SK-N-SH (cell line): ENCODE data around the gene MBD2. TPM values are rescaled to one million over a fixed set of nuclear protein-coding genes. Genes with fewer than 3 reads are reported as not detected.

Experiments
- CTCF ChIA-PET: fragments of 300-600, 350-600 bp; formaldehyde crosslinking; extraction: SDS; loops from one replicate; lab custom pipeline; 2021; lab: Yijun Ruan, JAX
- POLR2A ChIA-PET: fragments of 350-600 bp; sonication (Branson Sonifier 250); formaldehyde crosslinking; extraction: SDS; loops from one replicate; lab custom pipeline; 2020; ENCODE audit warnings: antibody characterized with exemption, inconsistent platforms; lab: Yijun Ruan, JAX
- DNase-seq: peaks from one replicate; pipeline ENCODE4 v3.0.0; 2012
- H2AFZ ChIP-seq: fragments of 200-600 bp; sonication (generic); 2 replicates; pipeline ENCODE4 v1.8.1; 2016; ENCODE audit warnings: antibody characterized with exemption, mild to moderate bottlenecking, low read depth
- H3F3A ChIP-seq: fragments of 200-600 bp; sonication (generic); replicated peaks from 2 replicates; pipeline ENCODE3; 2016; ENCODE audit warnings: antibody characterized with exemption, mild to moderate bottlenecking; ENCODE audit not compliant: insufficient read depth
- H3K27ac ChIP-seq, 2 experiments: fragments of 200-500 bp in 1 of 2; fragments of 200-600 bp in 1 of 2; sonication (Bioruptor generic) in 1 of 2; sonication (generic), shearing (Covaris generic) in 1 of 2; 2 replicates each; pipeline versions ENCODE4 v1.5.1 to v1.6.1; 2014 to 2016; ENCODE audit warnings: low read depth in 2 of 2, inconsistent platforms in 1 of 2, low read length in 1 of 2, mild to moderate bottlenecking in 1 of 2, mixed read lengths in 1 of 2
- H3K27me3 ChIP-seq: fragments of 200-600 bp; sonication (generic), shearing (Covaris generic); 2 replicates; pipeline ENCODE4 v1.6.1; 2016; ENCODE audit warnings: mixed run types; ENCODE audit not compliant: insufficient read depth
- H3K36me3 ChIP-seq, 2 experiments: fragments of 200-500 bp in 1 of 2; fragments of 200-600 bp in 1 of 2; sonication (Bioruptor generic) in 1 of 2; sonication (generic) in 1 of 2; replicated peaks in 1 of 2; 2 replicates each; pipeline versions ENCODE3 to v1.5.1; 2014 to 2016; ENCODE audit warnings: low read length in 1 of 2, mild to moderate bottlenecking in 1 of 2; ENCODE audit not compliant: insufficient read depth in 2 of 2, control insufficient read depth in 1 of 2
- H3K4me1 ChIP-seq, 2 experiments: fragments of 200-500 bp in 1 of 2; fragments of 200-600 bp in 1 of 2; sonication (Bioruptor generic) in 1 of 2; sonication (generic), shearing (Covaris generic) in 1 of 2; 2 replicates each; pipeline versions ENCODE4 v1.5.1 to v1.6.1; 2014 to 2016; ENCODE audit warnings: low read depth in 1 of 2, low read length in 1 of 2, mixed run types in 1 of 2; ENCODE audit not compliant: insufficient read depth in 2 of 2, control insufficient read depth in 1 of 2
- H3K4me2 ChIP-seq: fragments of 200-600 bp; sonication (generic), shearing (Covaris generic); 2 replicates; pipeline ENCODE4 v1.6.1; 2017; ENCODE audit warnings: mixed run types
- H3K4me3 ChIP-seq, 2 experiments: fragments of 200-500 bp in 1 of 2; fragments of 200-600 bp in 1 of 2; sonication (Bioruptor generic) in 1 of 2; sonication (generic), shearing (Covaris generic) in 1 of 2; 2 replicates each; pipeline versions ENCODE4 v1.5.1 to v1.8.1; 2014 to 2016; ENCODE audit warnings: low read depth in 2 of 2, inconsistent platforms in 1 of 2, low read length in 1 of 2, mild to moderate bottlenecking in 1 of 2, mixed read lengths in 1 of 2, moderate library complexity in 1 of 2
- H3K79me2 ChIP-seq: fragments of 200-600 bp; sonication (generic); 2 replicates; pipeline ENCODE4 v1.8.1; 2017; ENCODE audit warnings: mild to moderate bottlenecking; ENCODE audit not compliant: insufficient read depth
- H3K9ac ChIP-seq: fragments of 200-600 bp; sonication (generic); 2 replicates; pipeline ENCODE4 v1.6.1; 2017; ENCODE audit warnings: mixed run types
- H3K9me2 ChIP-seq: fragments of 200-600 bp; sonication (generic); 2 replicates; pipeline ENCODE4 v1.6.1; 2017; ENCODE audit warnings: mixed run types
- H3K9me3 ChIP-seq: fragments of 200-600 bp; sonication (generic); 2 replicates; pipeline ENCODE4 v1.6.1; 2017; ENCODE audit warnings: mixed run types, mild to moderate bottlenecking, moderate library complexity
- H4K20me1 ChIP-seq: fragments of 200-600 bp; sonication (generic); 2 replicates; pipeline ENCODE4 v1.6.1; 2017; ENCODE audit warnings: mild to moderate bottlenecking, mixed run types; ENCODE audit not compliant: insufficient read depth
- ELF1 ChIP-seq: IDR thresholded peaks from 2 replicates; pipeline ENCODE4 v1.4.0; 2012
- EP300 ChIP-seq, 2 experiments: IDR thresholded peaks; 2 replicates each; pipeline versions ENCODE4 v1.4.0 to v1.6.1; 2012; ENCODE audit warnings: borderline replicate concordance in 1 of 2, low read depth in 1 of 2, low read length in 1 of 2
- GABPA ChIP-seq: IDR thresholded peaks from 2 replicates; pipeline ENCODE4 v1.4.0; 2012; ENCODE audit warnings: low read depth, mild to moderate bottlenecking
- GATA2 ChIP-seq: sonication (generic); formaldehyde crosslinking; IDR thresholded peaks from 2 replicates; pipeline ENCODE4 v1.5.0; 2020; ENCODE audit warnings: mild to moderate bottlenecking, missing genetic modification reagents
- MAX ChIP-seq: IDR thresholded peaks from 2 replicates; pipeline ENCODE4 v1.4.0; 2012; ENCODE audit warnings: low read depth
- MEF2A ChIP-seq: IDR thresholded peaks from 2 replicates; pipeline ENCODE4 v1.4.0; 2012; ENCODE audit warnings: low read depth, borderline replicate concordance
- MXI1 ChIP-seq: IDR thresholded peaks from 2 replicates; pipeline ENCODE4 v1.6.1; 2012; ENCODE audit warnings: mild to moderate bottlenecking, low read depth, low read length, improper control_type of control experiment
- RAD21 ChIP-seq: IDR thresholded peaks from 2 replicates; pipeline ENCODE4 v1.6.1; 2012; ENCODE audit warnings: mild to moderate bottlenecking, low read length
- REST ChIP-seq: IDR thresholded peaks from 2 replicates; pipeline ENCODE4 v1.6.1; 2012; ENCODE audit warnings: mild to moderate bottlenecking, low read depth, low read length, moderate library complexity
- TAF1 ChIP-seq: IDR thresholded peaks from 2 replicates; pipeline ENCODE4 v1.6.1; 2012; ENCODE audit warnings: low read depth, mild to moderate bottlenecking, low read length, moderate library complexity, borderline replicate concordance
- TEAD4 ChIP-seq: IDR thresholded peaks from 2 replicates; pipeline ENCODE4 v1.4.0; 2012; ENCODE audit warnings: mild to moderate bottlenecking, borderline replicate concordance; ENCODE audit not compliant: insufficient read depth
- ZBTB33 ChIP-seq: IDR thresholded peaks from 2 replicates; pipeline ENCODE4 v1.4.0; 2012; ENCODE audit warnings: low read depth, borderline replicate concordance
- WGBS: methylation state at CpG from one replicate; pipeline ENCODE4 v1.1.6; 2017; ENCODE audit warnings: low lambda C conversion rate; 5-methylcytosine and 5-hydroxymethylcytosine counted together
- polyA plus RNA-seq, 3 experiments: library from polyadenylated mRNA; depleted of rRNA; stranded (reverse); fragments of >200 nt; gene quantifications; 2 replicates each; pipeline ENCODE4 v1.2.3, GENCODE V29; 2012
- TF ChIP-seq, protein P1 (sequence below): IDR thresholded peaks from 2 replicates; pipeline ENCODE4 v1.4.0; 2012; ENCODE audit warnings: low read depth, borderline replicate concordance
- TF ChIP-seq, protein P2 (sequence below): IDR thresholded peaks from 2 replicates; pipeline ENCODE4; 2012
- TF ChIP-seq, protein P3 (sequence below): fragments of 150-350 bp; IDR thresholded peaks from 2 replicates; pipeline ENCODE4 v1.6.1; 2017; ENCODE audit warnings: antibody characterized with exemption, low read length, low read depth, borderline replicate concordance

The MBD2 gene
- polyA plus RNA-seq, 1 of the 3 experiments (the other 2 are of a cell fraction), result 12.5 TPM

DNA sequence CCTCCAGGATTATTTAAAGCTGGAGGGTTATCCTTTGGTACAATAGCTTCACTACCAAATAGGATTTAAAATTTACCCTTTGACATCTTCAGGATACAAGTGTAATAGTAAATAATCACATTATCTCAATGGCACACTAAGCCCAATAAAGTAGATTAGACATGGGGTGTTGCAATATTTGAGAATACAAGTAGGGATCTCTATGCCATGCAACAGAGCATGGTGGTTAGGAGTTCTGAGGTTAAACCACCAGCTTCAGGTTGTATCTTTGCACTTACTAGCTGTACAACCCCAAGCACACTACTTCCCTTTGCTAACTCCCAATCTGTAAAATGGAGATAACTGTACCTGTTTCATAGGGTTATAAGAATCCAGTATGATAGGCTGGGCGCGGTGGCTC lies 6.2 kb downstream of the MBD2 start (continued):
- TF ChIP-seq, protein P1, sequence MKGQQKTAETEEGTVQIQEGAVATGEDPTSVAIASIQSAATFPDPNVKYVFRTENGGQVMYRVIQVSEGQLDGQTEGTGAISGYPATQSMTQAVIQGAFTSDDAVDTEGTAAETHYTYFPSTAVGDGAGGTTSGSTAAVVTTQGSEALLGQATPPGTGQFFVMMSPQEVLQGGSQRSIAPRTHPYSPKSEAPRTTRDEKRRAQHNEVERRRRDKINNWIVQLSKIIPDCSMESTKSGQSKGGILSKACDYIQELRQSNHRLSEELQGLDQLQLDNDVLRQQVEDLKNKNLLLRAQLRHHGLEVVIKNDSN, result no peak
- no peak for TF ChIP-seq ELF1
- TF ChIP-seq MXI1, result no peak
- no peak for TF ChIP-seq MEF2A
- TF ChIP-seq, all 33 proteins: peak for 0

DNA sequence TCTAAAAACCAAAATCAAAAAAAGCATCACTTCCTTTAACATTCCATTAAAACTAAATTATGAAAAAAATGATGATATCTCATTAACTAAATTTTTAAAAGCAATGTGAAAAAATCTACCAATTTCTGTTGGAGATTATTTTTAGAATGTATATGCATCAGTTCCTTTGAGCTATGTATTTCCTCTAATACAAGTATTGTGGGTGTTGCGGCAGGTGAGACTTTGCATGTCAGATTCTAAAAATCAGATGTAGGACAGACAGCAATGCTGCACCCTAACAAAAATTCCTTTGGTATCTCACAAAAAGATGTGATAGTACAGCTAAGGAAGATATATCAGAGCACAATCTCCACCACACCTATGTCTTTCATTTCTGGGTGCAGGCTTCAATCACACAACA lies 6.8 kb downstream of the MBD2 start:
- no peak overlapping the region for H3K4me3 ChIP-seq
- no peaks in the 10 kb centered on the region for H3K36me3 ChIP-seq
- no peak overlapping the region for H2AFZ ChIP-seq
- H3K9me3 ChIP-seq, result no peaks in the 10 kb centered on the region
- no peak overlapping the region for H3K4me2 ChIP-seq
- H3F3A ChIP-seq, result no peaks in the 10 kb centered on the region
- 100% methylated on average over 1 of the region's 1 CpG for WGBS
- ChIA-PET CTCF (interaction anchor here (1.1 kb wide), 1 partner anchor 19 kb away, joined by 3 read pairs; no protein-coding TSS in a partner anchor), POLR2A (no interaction called here)
- peaks cover 70% of the 10 kb centered on the region for H4K20me1 ChIP-seq
- peaks cover 6 to 19% of the 10 kb centered on the region in 2 experiments; a peak in 3 of 4 replicates for H3K4me1 ChIP-seq
- H3K79me2 ChIP-seq, result peaks cover 98% of the 10 kb centered on the region
- TF ChIP-seq GATA2 (CRISPR knock-in tag), result no peak
- no peak for DNase-seq
- no peak overlapping the region for H3K9ac ChIP-seq
- H3K27me3 ChIP-seq, result no peaks in the 10 kb centered on the region
- H3K9me2 ChIP-seq, result no peaks in the 10 kb centered on the region
- H3K27ac ChIP-seq, result no peak overlapping the region

DNA sequence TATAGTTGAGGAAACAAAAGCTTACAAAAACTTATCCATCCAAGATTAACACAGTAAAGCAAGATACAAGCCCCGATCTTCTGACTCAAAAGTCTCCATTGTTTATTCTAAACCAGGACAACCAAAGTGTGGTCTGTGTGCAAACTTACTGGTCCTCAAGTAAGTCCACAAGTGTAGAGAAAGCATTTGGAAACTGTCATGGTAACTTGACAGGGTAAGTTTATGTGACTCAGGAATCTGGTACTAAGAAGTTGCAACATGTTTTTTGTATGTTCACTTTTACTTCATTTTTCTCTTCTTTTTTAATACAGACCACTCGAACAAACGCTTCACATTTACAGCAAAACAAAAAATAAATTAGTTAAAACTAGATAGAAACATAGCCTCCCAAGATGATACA lies 9.4 kb downstream of the MBD2 start:
- CTCF ChIA-PET, result interaction anchor here (1.1 kb wide), 1 partner anchor 8 kb away, joined by 5 read pairs; no protein-coding TSS in a partner anchor
- H3F3A ChIP-seq, result peaks cover 2% of the 10 kb centered on the region
- no peak overlapping the region for H2AFZ ChIP-seq
- no peaks in the 10 kb centered on the region for H3K9me2 ChIP-seq
- H3K9me3 ChIP-seq, result no peaks in the 10 kb centered on the region
- H3K27ac ChIP-seq, result no peak overlapping the region
- no peaks in the 10 kb centered on the region for H3K36me3 ChIP-seq
- no peak overlapping the region for H3K4me3 ChIP-seq
- WGBS, result over 99% methylated on average over 3 of the region's 3 CpGs
- POLR2A ChIA-PET, result no interaction called here
- H3K4me1 ChIP-seq, result peaks cover 0 to 19% of the 10 kb centered on the region in 2 experiments; a peak in 1 of 4 replicates
- H4K20me1 ChIP-seq, result peaks cover 55% of the 10 kb centered on the region
- no peak overlapping the region for H3K9ac ChIP-seq
- no peak for DNase-seq
- peaks cover 98% of the 10 kb centered on the region for H3K79me2 ChIP-seq
- no peak overlapping the region for H3K4me2 ChIP-seq
- H3K27me3 ChIP-seq, result no peaks in the 10 kb centered on the region
- TF ChIP-seq, protein P2, sequence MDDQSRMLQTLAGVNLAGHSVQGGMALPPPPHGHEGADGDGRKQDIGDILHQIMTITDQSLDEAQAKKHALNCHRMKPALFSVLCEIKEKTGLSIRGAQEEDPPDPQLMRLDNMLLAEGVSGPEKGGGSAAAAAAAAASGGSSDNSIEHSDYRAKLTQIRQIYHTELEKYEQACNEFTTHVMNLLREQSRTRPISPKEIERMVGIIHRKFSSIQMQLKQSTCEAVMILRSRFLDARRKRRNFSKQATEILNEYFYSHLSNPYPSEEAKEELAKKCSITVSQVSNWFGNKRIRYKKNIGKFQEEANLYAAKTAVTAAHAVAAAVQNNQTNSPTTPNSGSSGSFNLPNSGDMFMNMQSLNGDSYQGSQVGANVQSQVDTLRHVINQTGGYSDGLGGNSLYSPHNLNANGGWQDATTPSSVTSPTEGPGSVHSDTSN, result no peak
- TF ChIP-seq TAF1 (no peak), GABPA (no peak), REST (no peak), GATA2 (CRISPR knock-in tag) (no peak), EP300 (IDR thresholded peaks at IDR 0.05; ENCODE audit: borderline replicate concordance in 1 of 2, low read depth in 1 of 2, low read length in 1 of 2) (no peak), RAD21 (no peak), ZBTB33 (no peak), MAX (no peak), TEAD4 (no peak)
- TF ChIP-seq, protein P3, sequence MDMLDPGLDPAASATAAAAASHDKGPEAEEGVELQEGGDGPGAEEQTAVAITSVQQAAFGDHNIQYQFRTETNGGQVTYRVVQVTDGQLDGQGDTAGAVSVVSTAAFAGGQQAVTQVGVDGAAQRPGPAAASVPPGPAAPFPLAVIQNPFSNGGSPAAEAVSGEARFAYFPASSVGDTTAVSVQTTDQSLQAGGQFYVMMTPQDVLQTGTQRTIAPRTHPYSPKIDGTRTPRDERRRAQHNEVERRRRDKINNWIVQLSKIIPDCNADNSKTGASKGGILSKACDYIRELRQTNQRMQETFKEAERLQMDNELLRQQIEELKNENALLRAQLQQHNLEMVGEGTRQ, result no peak
